Measurements from ENCODE around the gene TMEM183A.

The TMEM183A gene

DNA sequence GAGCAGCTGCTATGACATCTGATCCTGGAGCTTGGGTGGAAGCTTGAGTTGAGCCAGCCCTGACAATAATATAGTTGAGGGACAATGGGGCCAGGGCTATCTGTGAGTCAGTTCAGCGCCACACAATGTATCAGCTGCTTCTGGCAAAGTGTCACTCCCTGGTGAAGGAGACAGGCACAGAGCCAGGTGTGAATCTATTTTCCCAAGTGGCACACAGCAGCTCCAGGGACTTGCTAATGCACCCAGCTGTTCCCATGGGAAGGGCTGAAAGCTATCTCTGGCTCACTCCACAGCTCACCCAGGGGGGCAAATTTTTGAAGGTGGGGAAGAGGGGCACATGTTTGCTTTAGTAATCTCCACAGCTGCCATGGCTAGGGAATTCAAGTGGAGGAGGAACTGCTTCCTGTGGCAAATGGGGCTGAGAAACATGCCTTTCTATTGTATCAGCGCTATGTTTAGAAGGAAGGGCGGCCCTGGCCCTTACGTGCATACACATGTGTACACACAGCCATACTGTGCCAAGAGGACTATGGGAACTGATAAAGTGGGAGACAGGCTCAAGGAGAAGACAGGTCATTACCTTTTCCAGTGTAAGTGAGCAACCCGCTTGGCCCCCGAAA lies 42.3 kb upstream of the TMEM183A start:
- TF ChIP-seq, protein P1, sequence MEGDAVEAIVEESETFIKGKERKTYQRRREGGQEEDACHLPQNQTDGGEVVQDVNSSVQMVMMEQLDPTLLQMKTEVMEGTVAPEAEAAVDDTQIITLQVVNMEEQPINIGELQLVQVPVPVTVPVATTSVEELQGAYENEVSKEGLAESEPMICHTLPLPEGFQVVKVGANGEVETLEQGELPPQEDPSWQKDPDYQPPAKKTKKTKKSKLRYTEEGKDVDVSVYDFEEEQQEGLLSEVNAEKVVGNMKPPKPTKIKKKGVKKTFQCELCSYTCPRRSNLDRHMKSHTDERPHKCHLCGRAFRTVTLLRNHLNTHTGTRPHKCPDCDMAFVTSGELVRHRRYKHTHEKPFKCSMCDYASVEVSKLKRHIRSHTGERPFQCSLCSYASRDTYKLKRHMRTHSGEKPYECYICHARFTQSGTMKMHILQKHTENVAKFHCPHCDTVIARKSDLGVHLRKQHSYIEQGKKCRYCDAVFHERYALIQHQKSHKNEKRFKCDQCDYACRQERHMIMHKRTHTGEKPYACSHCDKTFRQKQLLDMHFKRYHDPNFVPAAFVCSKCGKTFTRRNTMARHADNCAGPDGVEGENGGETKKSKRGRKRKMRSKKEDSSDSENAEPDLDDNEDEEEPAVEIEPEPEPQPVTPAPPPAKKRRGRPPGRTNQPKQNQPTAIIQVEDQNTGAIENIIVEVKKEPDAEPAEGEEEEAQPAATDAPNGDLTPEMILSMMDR (IDR thresholded peaks at IDR 0.05; ENCODE audit: control insufficient read depth, extremely low read depth, insufficient read depth), result no peak
- no peak for DNase-seq (ENCODE audit: low read depth)
- no peak overlapping the region for H3K4me3 ChIP-seq (ENCODE audit: low read depth, low read length)

DNA sequence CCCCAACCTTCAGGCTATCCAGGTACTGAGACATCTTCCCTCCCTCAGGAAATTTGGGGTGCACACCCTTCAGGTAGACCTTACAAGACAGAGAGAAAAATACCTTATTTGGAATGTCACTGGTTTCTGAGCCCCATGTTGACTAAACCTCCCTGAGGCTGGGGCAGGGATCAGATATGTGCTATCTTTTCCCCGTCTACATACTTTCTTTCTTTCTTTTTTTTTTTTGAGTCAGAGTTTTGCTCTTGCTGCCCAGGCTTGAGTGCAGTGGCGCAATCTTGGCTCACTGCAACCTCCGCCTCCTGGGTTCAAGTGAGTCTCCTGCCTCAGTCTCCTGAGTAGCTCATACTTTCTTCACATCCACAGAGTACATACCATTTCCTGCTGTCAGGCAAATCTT lies 41.8 kb upstream of the TMEM183A start:
- DNase-seq (ENCODE audit: low read depth), result no peak
- H3K4me3 ChIP-seq (ENCODE audit: low read depth, low read length), result no peak overlapping the region
- TF ChIP-seq, protein P1 (IDR thresholded peaks at IDR 0.05; ENCODE audit: control insufficient read depth, extremely low read depth, insufficient read depth), result no peak

DNA sequence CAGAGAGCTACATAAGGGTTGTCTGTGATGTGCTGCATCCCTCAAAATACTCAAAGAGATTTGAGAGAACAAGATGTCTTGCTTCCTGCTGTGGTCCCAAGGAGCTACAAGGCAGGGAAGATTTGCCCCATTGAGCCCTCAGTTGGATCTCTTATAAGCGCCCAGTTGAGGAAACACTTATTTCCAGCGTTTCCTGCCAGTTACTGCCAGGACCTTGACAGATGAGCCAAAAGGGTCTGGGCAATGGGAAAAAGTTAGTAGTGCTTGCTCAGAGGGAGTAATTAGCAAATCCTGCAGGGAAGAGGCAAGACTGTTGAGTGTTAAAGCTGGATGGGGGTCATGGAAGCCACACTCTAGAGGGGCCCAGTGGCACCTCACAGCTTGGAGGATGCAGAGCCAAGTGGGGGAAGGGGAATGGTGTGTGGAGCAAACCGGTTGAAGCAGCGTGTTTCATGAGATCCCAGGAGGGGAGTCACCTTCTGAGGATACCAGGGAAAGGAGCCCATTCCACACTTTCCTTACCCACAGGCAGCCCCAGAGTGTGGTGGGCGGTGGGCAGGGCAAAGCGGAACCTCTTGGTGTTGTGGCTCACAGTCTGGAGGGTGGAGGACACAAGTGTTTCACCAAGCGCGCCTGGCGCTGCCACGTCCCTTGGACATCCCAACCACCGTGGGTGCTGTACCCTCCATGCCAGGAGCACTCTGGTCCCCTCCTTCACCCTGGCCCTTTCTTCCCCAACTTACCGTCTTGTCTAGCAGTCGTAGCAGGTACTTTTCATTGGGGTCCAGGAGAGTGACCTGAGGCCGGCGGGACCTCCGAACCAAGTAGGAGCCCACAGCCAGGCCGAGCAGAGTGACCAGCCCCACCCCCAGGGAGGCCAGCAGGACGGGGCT lies 40.9 kb upstream of the TMEM183A start:
- peak overlapping the region; percentile 100 for H3K4me3 ChIP-seq (ENCODE audit: low read depth, low read length)
- TF ChIP-seq, protein P1 (IDR thresholded peaks at IDR 0.05; ENCODE audit: control insufficient read depth, extremely low read depth, insufficient read depth), result no peak

DNA sequence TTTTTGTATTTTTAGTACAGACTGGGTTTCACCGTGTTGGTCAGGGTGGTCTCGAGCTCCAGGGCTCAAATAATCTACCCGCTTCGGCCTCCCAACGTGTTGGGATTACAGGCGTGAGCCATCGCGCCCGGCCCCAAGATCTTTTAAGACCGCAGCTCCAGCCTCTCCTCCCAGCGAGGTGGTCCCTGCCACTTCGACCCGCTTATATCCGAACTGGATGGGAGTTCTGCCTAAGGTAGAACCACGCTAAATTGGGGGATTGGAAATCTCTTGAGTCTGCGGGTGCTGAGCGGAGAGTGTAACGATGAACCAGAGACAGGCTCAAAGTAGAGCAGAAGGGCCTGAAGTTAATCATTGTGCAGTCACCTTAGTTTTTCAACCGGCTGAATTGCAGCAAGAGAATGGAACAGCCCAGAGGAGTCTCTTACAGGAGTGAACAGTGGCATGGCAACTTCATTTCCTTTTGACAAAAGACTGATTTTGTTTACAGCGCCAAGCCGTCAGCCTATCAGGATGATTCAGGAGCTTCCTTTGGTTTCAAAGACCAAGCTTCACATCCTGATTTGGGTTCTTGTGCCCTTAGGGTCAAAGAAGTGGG lies 39.4 kb upstream of the TMEM183A start:
- peak overlapping the region; percentile 100 for H3K4me3 ChIP-seq (ENCODE audit: low read depth, low read length)
- no peak for DNase-seq (ENCODE audit: low read depth)
- TF ChIP-seq, protein P1 (IDR thresholded peaks at IDR 0.05; ENCODE audit: control insufficient read depth, extremely low read depth, insufficient read depth), result no peak

More for the DNA sequence above, 40.9 kb upstream of the TMEM183A start:
- DNase-seq (ENCODE audit: low read depth), result no peak

DNA sequence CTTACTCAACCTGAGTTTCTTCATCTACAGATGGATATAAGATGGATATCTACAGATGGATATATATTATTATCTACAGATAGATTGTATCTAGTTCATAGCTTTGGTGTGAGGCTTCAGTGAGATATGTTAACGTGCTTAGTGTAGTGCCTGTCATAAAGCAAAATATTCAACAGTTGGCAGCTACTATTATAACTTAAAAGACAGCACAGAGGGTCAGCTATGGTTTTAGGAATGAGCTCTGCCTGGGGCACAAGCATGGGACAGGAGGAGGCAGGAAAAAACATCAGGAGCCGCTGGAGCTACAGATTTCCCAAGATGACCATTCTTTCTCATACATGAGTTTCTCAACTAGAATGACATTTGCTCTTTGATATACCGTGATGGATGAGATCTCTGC lies 38.8 kb upstream of the TMEM183A start:
- no peak overlapping the region for H3K4me3 ChIP-seq (ENCODE audit: low read depth, low read length)
- TF ChIP-seq, protein P1 (IDR thresholded peaks at IDR 0.05; ENCODE audit: control insufficient read depth, extremely low read depth, insufficient read depth), result no peak
- no peak for DNase-seq (ENCODE audit: low read depth)

DNA sequence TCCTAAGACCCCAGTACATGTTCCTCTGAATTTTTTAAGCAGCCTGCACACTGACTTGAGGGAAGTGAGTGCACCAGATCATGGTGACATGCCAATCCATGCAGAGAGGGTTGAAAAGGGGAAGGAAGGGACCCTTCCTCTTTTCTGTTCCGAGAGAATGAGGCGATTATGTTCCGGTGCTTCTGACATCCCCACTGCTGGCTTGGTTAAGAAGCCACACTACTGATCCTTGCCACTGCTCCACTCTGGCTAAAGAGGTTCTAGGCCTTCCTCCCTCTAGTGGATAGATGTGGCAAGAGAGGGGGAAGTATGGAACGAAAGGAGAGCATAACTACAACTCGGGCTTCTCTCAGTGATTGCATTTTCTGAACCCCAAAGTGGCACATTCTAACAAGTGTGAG lies 38.3 kb upstream of the TMEM183A start:
- TF ChIP-seq, protein P1 (IDR thresholded peaks at IDR 0.05; ENCODE audit: control insufficient read depth, extremely low read depth, insufficient read depth), result peak; percentile 54
- no peak overlapping the region for H3K4me3 ChIP-seq (ENCODE audit: low read depth, low read length)
- no peak for DNase-seq (ENCODE audit: low read depth)

All from LNCaP clone FGC (cell line).